AG10803 (cell line): ENCODE data around the gene SCAF4.
"Not testable (repeated sequence)": the region's sequence is repeated elsewhere in the genome, so short reads cannot be mapped to it uniquely, and the experiment has no call there.

Experiments
- DNase-seq: peaks from one replicate; pipeline ENCODE4 v3.0.0; 2010; ENCODE audit warnings: low read depth
- H3K4me3 ChIP-seq: 2 replicates; pipeline ENCODE4 v1.5.1; 2011; ENCODE audit warnings: mild to moderate bottlenecking, low read length, control low read depth
- TF ChIP-seq, protein P1 (sequence below): conservative IDR thresholded peaks from 2 replicates; pipeline ENCODE4 v1.5.1; 2011; ENCODE audit warnings: mild to moderate bottlenecking, low read length, control low read depth, inconsistent platforms

Gene SCAF4

GRCh38 chr21:31659286-31659535 lies 72.7 kb downstream of the SCAF4 start:
- TF ChIP-seq, protein P1, sequence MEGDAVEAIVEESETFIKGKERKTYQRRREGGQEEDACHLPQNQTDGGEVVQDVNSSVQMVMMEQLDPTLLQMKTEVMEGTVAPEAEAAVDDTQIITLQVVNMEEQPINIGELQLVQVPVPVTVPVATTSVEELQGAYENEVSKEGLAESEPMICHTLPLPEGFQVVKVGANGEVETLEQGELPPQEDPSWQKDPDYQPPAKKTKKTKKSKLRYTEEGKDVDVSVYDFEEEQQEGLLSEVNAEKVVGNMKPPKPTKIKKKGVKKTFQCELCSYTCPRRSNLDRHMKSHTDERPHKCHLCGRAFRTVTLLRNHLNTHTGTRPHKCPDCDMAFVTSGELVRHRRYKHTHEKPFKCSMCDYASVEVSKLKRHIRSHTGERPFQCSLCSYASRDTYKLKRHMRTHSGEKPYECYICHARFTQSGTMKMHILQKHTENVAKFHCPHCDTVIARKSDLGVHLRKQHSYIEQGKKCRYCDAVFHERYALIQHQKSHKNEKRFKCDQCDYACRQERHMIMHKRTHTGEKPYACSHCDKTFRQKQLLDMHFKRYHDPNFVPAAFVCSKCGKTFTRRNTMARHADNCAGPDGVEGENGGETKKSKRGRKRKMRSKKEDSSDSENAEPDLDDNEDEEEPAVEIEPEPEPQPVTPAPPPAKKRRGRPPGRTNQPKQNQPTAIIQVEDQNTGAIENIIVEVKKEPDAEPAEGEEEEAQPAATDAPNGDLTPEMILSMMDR: no peak
- no peak for DNase-seq

DNA sequence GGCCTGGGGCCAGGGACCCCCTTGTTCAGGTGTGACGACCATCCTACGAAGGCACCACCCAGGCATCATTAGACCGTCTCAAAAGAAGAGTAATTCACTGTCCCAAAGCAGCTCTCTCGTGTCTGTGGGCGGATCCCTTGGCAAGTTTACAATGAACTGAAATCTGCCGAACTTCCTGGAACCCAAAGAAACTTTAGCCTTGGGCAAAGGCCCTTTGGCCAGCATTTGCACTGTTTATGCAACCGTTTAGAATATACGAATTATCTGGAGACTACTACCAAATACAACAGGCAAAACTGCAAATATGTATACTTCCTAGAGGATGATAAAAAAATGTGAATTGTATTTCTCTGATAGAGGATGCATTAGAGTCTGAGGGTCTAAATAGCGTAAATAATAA lies 73.9 kb downstream of the SCAF4 start:
- TF ChIP-seq, protein P1: no peak
- H3K4me3 ChIP-seq: no peak overlapping the region
- no peak for DNase-seq

More at GRCh38 chr21:31659286-31659535, 72.7 kb downstream of the SCAF4 start:
- peak overlapping the region; percentile 99 for H3K4me3 ChIP-seq

DNA sequence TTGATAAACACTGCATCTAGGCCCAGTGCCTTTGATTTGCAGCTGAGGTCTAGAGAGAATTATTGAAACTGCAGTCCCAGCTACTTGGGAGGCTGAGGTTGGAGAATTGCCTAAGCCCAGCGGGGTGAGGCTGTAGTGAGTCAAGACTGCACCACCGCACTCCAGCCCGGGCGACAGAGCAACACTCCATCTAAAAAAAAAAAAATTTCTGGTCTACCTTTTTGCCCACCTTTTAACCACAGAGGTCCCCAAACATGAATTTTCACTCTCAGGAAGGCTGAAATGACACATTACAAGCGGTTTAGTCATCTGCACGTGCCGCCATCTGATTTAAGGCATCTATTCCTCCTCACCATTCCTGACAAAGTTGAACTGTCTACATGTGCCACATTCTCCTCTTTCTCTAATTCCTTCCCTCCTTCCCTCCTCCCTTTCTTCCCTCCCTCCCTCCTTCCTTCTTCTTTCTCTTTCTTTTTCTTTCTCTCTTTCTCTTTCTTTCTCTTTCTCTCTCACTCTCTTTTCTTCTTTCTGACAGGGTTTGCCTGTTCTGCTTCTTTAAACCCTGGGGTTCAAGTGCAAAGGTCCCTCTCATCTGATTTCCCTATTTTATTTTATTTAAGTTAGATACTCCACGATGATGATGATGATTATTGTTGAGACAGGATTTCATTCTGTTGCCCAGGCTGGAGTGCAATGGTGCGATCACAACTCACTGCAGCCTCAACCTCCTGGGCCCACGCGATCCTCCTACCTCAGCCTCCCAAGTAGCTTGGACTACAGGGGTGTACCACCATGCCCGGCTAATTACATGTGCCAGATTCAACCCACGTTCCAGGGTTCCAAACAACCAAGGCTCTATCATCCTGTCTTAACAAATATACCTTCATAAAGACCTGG lies 75.5 kb downstream of the SCAF4 start:
- DNase-seq: peak; percentile 18
- H3K4me3 ChIP-seq: no peak overlapping the region
- TF ChIP-seq, protein P1: no peak

GRCh38 chr21:31654821-31655580 lies 76.9 kb downstream of the SCAF4 start:
- H3K4me3 ChIP-seq, DNase-seq: not testable (repeated sequence)

- TF ChIP-seq, protein P1: no peak
- no peak overlapping the region for H3K4me3 ChIP-seq
- DNase-seq: no peak
These were observed 77.6 kb downstream of the SCAF4 start for GRCh38 chr21:31654340-31654739.

DNA sequence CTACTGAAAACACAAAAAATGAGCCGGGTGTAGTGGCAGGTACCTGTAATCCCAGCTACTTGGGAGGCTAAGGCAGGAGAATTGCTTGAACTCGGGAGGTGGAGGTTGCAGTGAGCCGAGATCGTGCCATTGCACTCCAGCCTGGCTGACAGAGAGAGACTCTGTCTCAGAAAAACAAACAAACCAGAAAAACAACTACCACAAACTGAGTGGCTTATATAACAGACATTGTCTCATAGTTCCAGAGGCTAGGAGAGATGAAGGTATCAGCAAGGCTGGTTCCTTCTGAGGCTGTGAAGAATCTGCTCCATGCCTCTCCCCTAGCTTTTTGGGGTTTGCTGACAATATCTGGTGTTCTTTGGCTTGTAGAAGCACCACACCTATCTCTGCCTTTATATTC lies 80.4 kb downstream of the SCAF4 start:
- H3K4me3 ChIP-seq, DNase-seq: not testable (repeated sequence)

- TF ChIP-seq, protein P1: no peak
- no peak overlapping the region for H3K4me3 ChIP-seq
- DNase-seq: no peak
These were observed 81.0 kb downstream of the SCAF4 start for GRCh38 chr21:31650930-31651329.

- TF ChIP-seq, protein P1: no peak
- DNase-seq: no peak
- no peak overlapping the region for H3K4me3 ChIP-seq
These were observed 84.3 kb downstream of the SCAF4 start for GRCh38 chr21:31647650-31648049.
